Suprapubic skin (tissue), 3 donors: ENCODE data around the gene MDP1.

Experiments used
- CTCF ChIP-seq, 2 donors: fragments of 200-600 bp in 1 of 2; fragments of 450-650 bp in 1 of 2; sonication (generic) in 1 of 2; IDR thresholded peaks; one replicate each; pipeline ENCODE4 v1.5.1; 2016 to 2019; ENCODE audit warnings: antibody characterized with exemption in 2 of 2, mild to moderate bottlenecking in 1 of 2, moderate library complexity in 1 of 2
- EP300 ChIP-seq: sonication (generic); formaldehyde crosslinking; IDR thresholded peaks from one replicate; pipeline ENCODE4 v1.6.1; 2017; ENCODE audit warnings: antibody characterized with exemption
- POLR2A ChIP-seq, 2 donors: fragments of 450-650 bp; IDR thresholded peaks; one replicate each; pipeline ENCODE4 v1.6.1; 2017; ENCODE audit warnings: antibody characterized with exemption in 2 of 2, mild to moderate bottlenecking in 2 of 2, moderate library complexity in 2 of 2

GRCh38 chr14:24177041-24177825 lies 38.6 kb downstream of the MDP1 start:
- no peak for TF ChIP-seq CTCF (IDR thresholded peaks at IDR 0.05)
- no peak for TF ChIP-seq POLR2A (IDR thresholded peaks at IDR 0.05)
- TF ChIP-seq EP300 = no peak
